Gastrocnemius medialis (tissue), 4 donors: ENCODE measurements around the gene PECR.

Experiments used
- POLR2A ChIP-seq, 2 donors: fragments of 450-650 bp; IDR thresholded peaks; one replicate each; pipeline ENCODE4 v1.6.1; 2017; ENCODE audit warnings: antibody characterized with exemption in 2 of 2, mild to moderate bottlenecking in 2 of 2, moderate library complexity in 2 of 2
- TF ChIP-seq, protein P1 (sequence below), 5 experiments: fragments of 450-650 bp in 3 of 5; fragments of 200-600 bp in 2 of 5; sonication (generic) in 2 of 5; IDR thresholded peaks in 4 of 5; conservative IDR thresholded peaks in 1 of 5; 1 replicate in 4 of 5; 2 replicates in 1 of 5; pipeline ENCODE4 v1.5.1; 2016 to 2019; ENCODE audit warnings: antibody characterized with exemption in 5 of 5, mild to moderate bottlenecking in 3 of 5, moderate library complexity in 3 of 5

DNA sequence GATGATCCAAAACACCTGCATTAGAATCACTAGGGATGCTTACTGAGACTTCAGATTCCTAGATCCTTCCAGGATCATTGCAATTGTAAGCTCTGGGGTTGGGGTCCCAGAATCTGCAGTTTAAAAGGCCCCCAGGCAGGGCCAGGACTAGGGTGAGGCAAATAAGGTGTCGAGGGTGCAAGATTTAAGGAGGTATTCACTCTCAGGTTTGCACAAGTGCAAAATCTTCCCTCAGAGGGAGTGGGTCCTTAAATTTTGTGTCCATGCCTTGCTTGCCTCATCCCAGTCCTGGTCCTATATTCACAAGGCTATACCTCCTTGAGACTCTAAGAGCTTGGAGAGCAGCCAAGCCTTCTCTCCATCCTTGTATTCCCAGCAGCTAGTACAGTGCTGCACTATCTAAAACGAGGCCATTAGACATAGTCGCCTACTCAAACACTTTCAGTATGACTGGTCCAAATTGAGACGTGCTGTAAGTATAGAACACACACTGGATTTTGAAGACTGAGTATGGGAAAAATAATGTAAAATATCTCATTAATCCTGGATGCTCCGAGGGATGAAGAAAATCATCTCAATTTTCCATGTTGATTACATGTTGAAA lies 36.6 kb downstream of the PECR start:
- TF ChIP-seq POLR2A (IDR thresholded peaks at IDR 0.05) = no peak
- TF ChIP-seq, protein P1, sequence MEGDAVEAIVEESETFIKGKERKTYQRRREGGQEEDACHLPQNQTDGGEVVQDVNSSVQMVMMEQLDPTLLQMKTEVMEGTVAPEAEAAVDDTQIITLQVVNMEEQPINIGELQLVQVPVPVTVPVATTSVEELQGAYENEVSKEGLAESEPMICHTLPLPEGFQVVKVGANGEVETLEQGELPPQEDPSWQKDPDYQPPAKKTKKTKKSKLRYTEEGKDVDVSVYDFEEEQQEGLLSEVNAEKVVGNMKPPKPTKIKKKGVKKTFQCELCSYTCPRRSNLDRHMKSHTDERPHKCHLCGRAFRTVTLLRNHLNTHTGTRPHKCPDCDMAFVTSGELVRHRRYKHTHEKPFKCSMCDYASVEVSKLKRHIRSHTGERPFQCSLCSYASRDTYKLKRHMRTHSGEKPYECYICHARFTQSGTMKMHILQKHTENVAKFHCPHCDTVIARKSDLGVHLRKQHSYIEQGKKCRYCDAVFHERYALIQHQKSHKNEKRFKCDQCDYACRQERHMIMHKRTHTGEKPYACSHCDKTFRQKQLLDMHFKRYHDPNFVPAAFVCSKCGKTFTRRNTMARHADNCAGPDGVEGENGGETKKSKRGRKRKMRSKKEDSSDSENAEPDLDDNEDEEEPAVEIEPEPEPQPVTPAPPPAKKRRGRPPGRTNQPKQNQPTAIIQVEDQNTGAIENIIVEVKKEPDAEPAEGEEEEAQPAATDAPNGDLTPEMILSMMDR (IDR thresholded peaks at IDR 0.05 in 4 of 5, conservative IDR thresholded peaks at IDR 0.05 in 1 of 5) = no peak
